ENCODE results near the gene RHBDF2. TPM values are rescaled to one million over a fixed set of nuclear protein-coding genes. Genes with fewer than 3 reads are reported as not detected.

RHBDF2 gene
- total RNA-seq, 1 donor from 2014 or later = 189 TPM

- TF ChIP-seq CTCF (IDR thresholded peaks at IDR 0.05) = no peak
- ChIA-PET CTCF (interaction anchor here (1.1 to 1.4 kb wide), 2 partner anchors 25 to 34 kb away, joined by 3 read pairs; partner anchors contain the start of gene AANAT), POLR2A (interaction anchor here (1.1 kb wide), 1 partner anchor 18 kb away, joined by 8 read pairs; no protein-coding TSS in a partner anchor)
- intact Hi-C loops (cut with micrococcal nuclease) = no loop called here
- Mint-ChIP-seq H3K4me3 (no peak overlapping the region), H3K36me3 (ENCODE audit: low read depth) (peaks cover 3% of the 10 kb centered on the region), H3K27ac (no peak overlapping the region), H3K9me3 (no peaks in the 10 kb centered on the region), H3K4me1 (peaks cover 90% of the 10 kb centered on the region), H3K27me3 (no peaks in the 10 kb centered on the region)
- DNase-seq (no peak), ATAC-seq (ENCODE audit: low read depth) (no peak)
These were observed 59.4 kb downstream of the RHBDF2 start for GRCh38 chr17:76441686-76442340.

GRCh38 chr17:76440751-76441362, 60.4 kb downstream of the RHBDF2 start:
- Mint-ChIP-seq H3K27me3 (no peaks in the 10 kb centered on the region), H3K9me3 (no peaks in the 10 kb centered on the region), H3K27ac (no peak overlapping the region), H3K4me3 (no peak overlapping the region), H3K36me3 (ENCODE audit: low read depth) (peaks cover 3% of the 10 kb centered on the region), H3K4me1 (peaks cover 85% of the 10 kb centered on the region)
- DNase-seq = no peak
- ChIA-PET POLR2A (no interaction called here), CTCF (no interaction called here)
- no peak for TF ChIP-seq CTCF (IDR thresholded peaks at IDR 0.05)
- ATAC-seq (ENCODE audit: low read depth) = no peak
- intact Hi-C loops (cut with micrococcal nuclease) = no loop called here

GRCh38 chr17:76439314-76439928, 61.8 kb downstream of the RHBDF2 start:
- Mint-ChIP-seq H3K27ac (no peak overlapping the region), H3K4me3 (no peak overlapping the region)

GRCh38 chr17:76438906-76439305, 62.3 kb downstream of the RHBDF2 start:
- ChIA-PET CTCF (interaction anchor here (1.2 kb wide), 1 partner anchor 30 kb away, joined by 3 read pairs; no protein-coding TSS in a partner anchor), POLR2A (interaction anchor here (0.7 kb wide), 1 partner anchor 222 kb away, joined by 3 read pairs; no protein-coding TSS in a partner anchor)
- TF ChIP-seq CTCF (IDR thresholded peaks at IDR 0.05) = no peak
- no peak for DNase-seq
- peaks cover 81% of the 10 kb centered on the region for H3K4me1 Mint-ChIP-seq
- H3K36me3 Mint-ChIP-seq (ENCODE audit: low read depth) = peaks cover 7% of the 10 kb centered on the region
- H3K27ac Mint-ChIP-seq = no peak overlapping the region
- intact Hi-C loops (cut with micrococcal nuclease) = no loop called here
- no peaks in the 10 kb centered on the region for H3K9me3 Mint-ChIP-seq
- no peak for ATAC-seq (ENCODE audit: low read depth)
- no peak overlapping the region for H3K4me3 Mint-ChIP-seq
- H3K27me3 Mint-ChIP-seq = no peaks in the 10 kb centered on the region

More at GRCh38 chr17:76439314-76439928, 61.8 kb downstream of the RHBDF2 start:
- no peak for TF ChIP-seq CTCF (IDR thresholded peaks at IDR 0.05)
- ChIA-PET POLR2A (no interaction called here), CTCF (interaction anchor here (1.2 kb wide), 1 partner anchor 30 kb away, joined by 3 read pairs; no protein-coding TSS in a partner anchor)
- intact Hi-C loops (cut with micrococcal nuclease) = no loop called here
- ATAC-seq (ENCODE audit: low read depth) (no peak), DNase-seq (no peak)
- Mint-ChIP-seq H3K4me1 (peaks cover 81% of the 10 kb centered on the region), H3K36me3 (ENCODE audit: low read depth) (peaks cover 6% of the 10 kb centered on the region), H3K27me3 (no peaks in the 10 kb centered on the region), H3K9me3 (no peaks in the 10 kb centered on the region)
